ENCODE measurements around the gene AP3D1.
A peak's percentile ranks its signal among the peaks of the same experiment; 100 is the strongest.

Gene AP3D1

GRCh38 chr19:2084993-2085720 lies 66.2 kb downstream of the AP3D1 start:
- peak; percentile 98 for DNase-seq (ENCODE audit: low spot score)

- DNase-seq (ENCODE audit: low spot score) = no peak
These were observed 68.1 kb downstream of the AP3D1 start for GRCh38 chr19:2083174-2083854.

- no peak for DNase-seq (ENCODE audit: low spot score)
These were observed 69.2 kb downstream of the AP3D1 start for GRCh38 chr19:2081873-2082810.

GRCh38 chr19:2080336-2080988 lies 70.9 kb downstream of the AP3D1 start:
- no peak for DNase-seq (ENCODE audit: low spot score)

- DNase-seq (ENCODE audit: low spot score) = no peak
These were observed 71.5 kb downstream of the AP3D1 start for GRCh38 chr19:2079865-2080301.

- no peak for DNase-seq (ENCODE audit: low spot score)
These were observed 72.1 kb downstream of the AP3D1 start for GRCh38 chr19:2079076-2079864.

- DNase-seq (ENCODE audit: low spot score) = no peak
These were observed 73.3 kb downstream of the AP3D1 start for GRCh38 chr19:2077833-2078619.

GRCh38 chr19:2077398-2077797 lies 74.0 kb downstream of the AP3D1 start:
- DNase-seq (ENCODE audit: low spot score) = no peak

- DNase-seq (ENCODE audit: low spot score) = no peak
These were observed 74.8 kb downstream of the AP3D1 start for GRCh38 chr19:2076526-2076944.

GRCh38 chr19:2072757-2073551 lies 78.4 kb downstream of the AP3D1 start:
- DNase-seq (ENCODE audit: low spot score) = no peak

GRCh38 chr19:2070986-2071673 lies 80.2 kb downstream of the AP3D1 start:
- DNase-seq (ENCODE audit: low spot score) = no peak

GRCh38 chr19:2070436-2070827 lies 80.9 kb downstream of the AP3D1 start:
- DNase-seq (ENCODE audit: low spot score) = no peak

GRCh38 chr19:2064788-2065524 lies 86.4 kb downstream of the AP3D1 start:
- DNase-seq (ENCODE audit: low spot score) = no peak

GRCh38 chr19:2064395-2064787 lies 87.0 kb downstream of the AP3D1 start:
- no peak for DNase-seq (ENCODE audit: low spot score)

- DNase-seq (ENCODE audit: low spot score) = no peak
These were observed 87.5 kb downstream of the AP3D1 start for GRCh38 chr19:2063824-2064223.

- DNase-seq (ENCODE audit: low spot score) = no peak
These were observed 88.6 kb downstream of the AP3D1 start for GRCh38 chr19:2062770-2063169.

GRCh38 chr19:2062389-2062729 lies 89.0 kb downstream of the AP3D1 start:
- no peak for DNase-seq (ENCODE audit: low spot score)
